ENCODE data around the gene SH3RF3.
A peak's percentile ranks its signal among the peaks of the same experiment; 100 is the strongest.
"Not testable (repeated sequence)": the region's sequence is repeated elsewhere in the genome, so short reads cannot be mapped to it uniquely, and the experiment has no call there.

Gene SH3RF3

GRCh38 chr2:109117780-109118179 is 11.2 kb upstream of the SH3RF3 start:
- DNase-seq (ENCODE audit: low read depth in 2 of 3, low spot score in 1 of 3) = no peak

DNA sequence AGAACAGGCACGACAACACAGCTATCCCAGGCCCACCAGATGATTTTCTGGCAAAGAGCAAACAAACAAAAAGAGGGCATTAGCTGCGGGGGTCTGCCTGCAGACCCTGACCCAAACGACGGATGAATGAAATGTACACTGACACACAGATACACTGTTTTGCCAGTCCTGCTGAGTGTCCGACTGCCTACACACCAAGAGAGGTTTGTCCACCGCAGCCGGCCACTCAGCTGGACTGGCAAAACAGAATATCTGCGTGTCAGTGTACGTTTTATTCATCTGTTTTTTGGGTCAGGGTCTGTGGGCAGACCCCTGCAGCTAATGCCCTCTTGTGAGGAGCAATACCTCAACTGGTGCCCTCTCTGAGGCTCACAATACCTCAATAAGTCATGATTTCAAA is 10.7 kb upstream of the SH3RF3 start:
- DNase-seq (ENCODE audit: low read depth in 2 of 3, low spot score in 1 of 3) = no peak

GRCh38 chr2:109120166-109120565 is 8.8 kb upstream of the SH3RF3 start:
- DNase-seq (ENCODE audit: low read depth in 2 of 3, low spot score in 1 of 3) = no peak

- not testable (repeated sequence) for DNase-seq (ENCODE audit: low read depth in 2 of 3, low spot score in 1 of 3)
These were observed 8.3 kb upstream of the SH3RF3 start for GRCh38 chr2:109120686-109121085.

GRCh38 chr2:109123586-109124201 is 5.3 kb upstream of the SH3RF3 start:
- DNase-seq (ENCODE audit: low read depth in 2 of 3, low spot score in 1 of 3) = no peak

- DNase-seq (ENCODE audit: low read depth in 2 of 3, low spot score in 1 of 3) = no peak
These were observed 3.9 kb upstream of the SH3RF3 start for GRCh38 chr2:109124982-109125592.

GRCh38 chr2:109125593-109126500 is 3.2 kb upstream of the SH3RF3 start:
- no peak for DNase-seq (ENCODE audit: low read depth in 2 of 3, low spot score in 1 of 3)

DNA sequence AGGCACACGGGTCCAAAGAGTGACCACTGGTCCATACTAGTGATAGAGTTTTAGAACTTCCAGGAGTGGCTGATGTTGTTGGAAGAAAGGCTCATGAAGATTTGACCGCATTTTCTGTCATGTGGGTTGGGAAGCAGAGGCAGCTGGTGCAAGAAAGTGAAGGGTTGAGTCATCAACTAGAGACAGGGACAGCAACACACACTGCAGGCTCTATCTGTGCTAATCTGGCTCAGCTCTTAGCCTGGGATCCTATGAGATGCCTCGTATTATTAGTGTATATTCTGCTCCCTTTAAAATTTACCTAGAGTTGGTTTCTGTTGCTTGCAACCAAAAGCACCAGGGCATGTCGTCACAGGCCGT is 2.5 kb upstream of the SH3RF3 start:
- DNase-seq (ENCODE audit: low read depth in 2 of 3, low spot score in 1 of 3) = no peak

- DNase-seq (ENCODE audit: low read depth in 2 of 3, low spot score in 1 of 3) = no peak
These were observed 1.4 kb upstream of the SH3RF3 start for GRCh38 chr2:109127556-109127955.

DNA sequence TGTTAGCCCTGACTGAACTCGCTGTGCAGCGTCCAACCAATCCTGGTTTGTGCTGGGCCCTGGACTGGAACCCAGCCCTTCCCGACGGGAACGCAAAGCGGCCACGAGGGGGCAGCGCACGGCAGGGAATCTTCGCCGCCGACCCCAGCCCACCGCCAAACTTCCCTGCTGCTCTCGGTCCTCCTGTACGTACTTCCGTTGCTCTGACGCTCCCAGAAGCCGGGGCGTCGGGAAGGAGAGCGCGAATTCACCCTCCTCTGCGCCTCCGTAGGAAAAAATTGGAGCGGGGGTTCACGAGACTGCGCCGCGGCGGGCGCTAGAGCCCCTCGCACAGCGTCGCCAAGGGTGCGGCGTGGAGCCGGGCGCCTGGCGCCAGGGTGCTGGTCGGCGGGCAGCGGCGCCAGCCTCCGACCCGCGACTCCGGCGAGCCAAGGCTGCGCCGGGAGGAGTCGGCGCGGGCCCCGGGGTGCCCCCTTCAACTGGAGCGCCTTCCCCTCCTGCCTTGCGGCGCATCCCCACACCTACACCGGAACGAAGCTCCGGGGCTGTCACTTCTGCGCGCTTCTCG is 873 bp upstream of the SH3RF3 start:
- DNase-seq (ENCODE audit: low read depth in 2 of 3, low spot score in 1 of 3) = peak; percentile 47 to 61 (median 60)

DNA sequence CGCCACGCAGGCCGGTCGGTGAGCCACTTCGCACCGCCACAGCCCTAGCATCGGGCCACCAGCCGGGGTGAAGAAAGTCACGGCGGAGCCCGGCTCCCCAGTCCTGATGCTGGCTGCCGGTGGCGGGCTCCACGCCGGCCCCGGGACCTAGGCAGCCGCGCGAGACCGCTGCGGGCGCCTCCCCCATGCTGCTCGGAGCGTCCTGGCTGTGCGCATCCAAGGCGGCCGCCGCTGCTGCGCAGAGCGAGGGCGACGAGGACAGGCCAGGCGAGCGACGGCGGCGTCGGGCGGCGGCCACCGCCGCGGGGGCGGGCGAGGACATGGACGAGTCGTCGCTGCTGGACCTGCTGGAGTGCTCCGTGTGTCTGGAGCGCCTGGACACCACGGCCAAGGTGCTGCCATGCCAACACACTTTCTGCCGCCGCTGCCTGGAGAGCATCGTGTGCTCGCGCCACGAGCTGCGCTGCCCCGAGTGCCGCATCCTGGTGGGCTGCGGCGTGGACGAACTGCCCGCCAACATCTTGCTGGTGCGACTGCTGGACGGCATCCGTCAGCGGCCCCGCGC is 433 bp downstream of the SH3RF3 start:
- peak in 1 of 3 donors; percentile 21 for DNase-seq (ENCODE audit: low read depth in 2 of 3, low spot score in 1 of 3)

DNA sequence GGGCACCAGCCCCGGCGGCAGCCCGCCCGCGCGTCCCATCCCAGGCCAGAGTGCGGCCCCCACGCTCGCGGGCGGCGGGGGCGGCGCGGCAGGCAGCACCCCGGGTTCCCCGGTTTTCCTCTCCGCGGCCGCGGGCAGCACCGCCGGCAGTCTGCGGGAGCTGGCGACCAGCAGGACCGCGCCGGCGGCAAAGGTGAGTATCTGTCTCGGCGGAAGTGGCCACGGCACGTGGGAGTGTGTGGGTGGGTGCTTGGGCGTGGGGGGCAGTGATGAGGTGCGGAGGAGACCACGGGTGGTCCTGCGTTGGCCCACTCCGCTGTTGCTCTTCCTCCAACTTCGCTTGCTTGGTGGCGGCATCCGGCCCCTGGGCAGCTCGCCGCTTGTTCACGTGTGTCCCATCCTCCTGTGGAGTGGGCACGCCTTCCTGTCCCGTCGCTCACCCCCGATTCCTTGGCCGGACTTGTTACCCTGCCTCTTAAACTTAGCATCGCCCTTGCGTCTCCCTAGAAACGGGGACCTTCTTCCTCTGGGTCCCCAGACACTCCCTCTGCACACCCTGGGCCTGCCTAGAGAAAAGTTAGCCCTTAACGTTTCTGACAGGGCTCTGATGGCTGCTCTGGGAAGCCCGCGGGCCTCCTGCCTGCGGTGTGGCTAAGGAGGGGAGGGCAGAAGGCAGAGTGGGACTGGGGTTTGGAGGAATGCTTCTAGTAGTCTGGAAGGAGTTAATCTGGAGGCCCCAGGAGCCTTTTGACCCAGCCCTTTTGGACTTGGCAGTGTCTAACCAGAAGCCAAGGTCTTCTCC is 1.1 kb downstream of the SH3RF3 start:
- DNase-seq (ENCODE audit: low read depth in 2 of 3, low spot score in 1 of 3) = no peak

DNA sequence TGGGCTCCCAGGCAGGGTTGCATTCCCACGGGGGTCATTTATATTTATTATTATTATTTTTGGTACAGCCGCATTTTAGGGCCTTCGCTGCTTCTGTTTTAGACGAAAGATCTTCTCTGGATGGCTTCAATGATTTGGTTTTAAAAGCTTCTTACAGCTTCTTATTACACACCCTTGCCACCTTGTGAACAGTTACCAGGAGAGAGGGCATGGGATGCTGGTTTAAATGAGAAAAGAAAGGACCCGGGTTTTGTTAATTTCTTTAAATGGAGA is 1.7 kb downstream of the SH3RF3 start:
- no peak for DNase-seq (ENCODE audit: low read depth in 2 of 3, low spot score in 1 of 3)

- no peak for DNase-seq (ENCODE audit: low read depth in 2 of 3, low spot score in 1 of 3)
These were observed 2.8 kb downstream of the SH3RF3 start for GRCh38 chr2:109131777-109132176.

GRCh38 chr2:109132626-109133025 is 3.6 kb downstream of the SH3RF3 start:
- no peak for DNase-seq (ENCODE audit: low read depth in 2 of 3, low spot score in 1 of 3)

DNA sequence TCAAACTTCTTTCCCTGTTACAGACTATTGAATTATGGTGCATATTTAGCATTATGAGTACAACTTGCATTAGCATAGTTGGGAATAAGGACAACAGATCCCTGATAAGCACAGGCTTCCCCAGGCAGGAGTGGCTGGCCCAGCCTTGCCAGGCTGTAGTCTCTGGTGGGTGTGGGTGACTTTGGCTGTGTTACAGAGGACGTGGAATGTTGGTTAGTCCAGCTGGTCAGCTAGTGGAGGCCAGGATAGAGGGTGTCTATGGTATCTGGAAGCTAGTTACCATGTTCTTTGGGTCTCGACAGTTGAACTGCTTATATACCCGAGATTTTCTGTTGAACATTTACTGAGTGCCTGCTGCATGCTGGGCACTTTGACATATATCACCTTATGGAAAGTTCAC is 4.7 kb downstream of the SH3RF3 start:
- DNase-seq (ENCODE audit: low read depth in 2 of 3, low spot score in 1 of 3) = no peak

- no peak for DNase-seq (ENCODE audit: low read depth in 2 of 3, low spot score in 1 of 3)
These were observed 5.8 kb downstream of the SH3RF3 start for GRCh38 chr2:109134741-109135358.

DNA sequence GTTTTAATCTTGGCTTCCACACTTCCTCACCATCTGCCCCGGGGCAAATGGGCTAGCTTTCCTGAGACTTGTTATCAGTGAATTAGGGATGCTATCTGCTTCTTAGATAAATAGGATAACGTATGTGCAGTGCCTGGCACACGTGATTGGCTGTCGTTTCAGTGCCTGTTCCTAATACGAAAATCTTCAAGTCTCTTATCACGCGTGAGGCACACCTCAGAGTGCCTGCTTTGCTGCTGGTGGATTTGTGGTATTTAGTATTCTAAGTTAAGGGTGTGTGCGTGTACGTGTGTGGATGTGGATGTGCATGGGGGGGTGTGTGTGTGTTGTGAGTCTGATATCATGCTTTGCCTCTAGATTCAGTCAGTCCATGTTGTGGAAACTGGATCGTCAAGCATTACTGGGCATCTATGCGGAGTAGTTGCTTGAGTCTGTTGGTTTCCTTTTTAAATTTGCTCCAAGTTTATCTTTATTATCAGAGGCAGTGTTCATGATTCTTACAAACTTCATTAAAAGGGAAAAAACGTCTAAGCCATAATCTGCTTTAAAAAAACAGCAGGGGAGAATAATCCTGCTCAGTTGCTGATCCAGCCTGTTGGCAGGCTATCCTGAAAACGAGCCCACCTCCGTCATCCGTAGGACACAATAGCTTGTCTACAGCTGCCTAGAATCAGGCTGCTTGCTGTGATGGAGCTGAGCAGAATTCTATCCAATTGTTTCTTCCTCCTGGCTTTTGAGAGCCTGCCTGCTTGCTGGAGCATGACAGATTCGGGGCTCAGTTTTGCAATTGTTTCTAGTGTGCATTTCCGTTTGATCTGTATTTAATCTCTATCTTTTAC is 6.6 kb downstream of the SH3RF3 start:
- no peak for DNase-seq (ENCODE audit: low read depth in 2 of 3, low spot score in 1 of 3)

- no peak for DNase-seq (ENCODE audit: low read depth in 2 of 3, low spot score in 1 of 3)
These were observed 7.5 kb downstream of the SH3RF3 start for GRCh38 chr2:109136542-109136941.

- no peak for DNase-seq (ENCODE audit: low read depth in 2 of 3, low spot score in 1 of 3)
These were observed 8.6 kb downstream of the SH3RF3 start for GRCh38 chr2:109137616-109138015.
